Urothelium cell line (cell line): ENCODE data around the gene ZNF747.
A peak's percentile ranks its signal among the peaks of the same experiment; 100 is the strongest.

ENCODE experiments used
- DNase-seq: peaks from one replicate; pipeline ENCODE4 v3.0.0; 2011; ENCODE audit warnings: low spot score, mixed read lengths
- FAIRE-seq: peaks from 2 replicates; lab custom pipeline; 2011; peaks lifted over from hg19 to GRCh38; lab: Jason Lieb, UNC

The ZNF747 gene

DNA sequence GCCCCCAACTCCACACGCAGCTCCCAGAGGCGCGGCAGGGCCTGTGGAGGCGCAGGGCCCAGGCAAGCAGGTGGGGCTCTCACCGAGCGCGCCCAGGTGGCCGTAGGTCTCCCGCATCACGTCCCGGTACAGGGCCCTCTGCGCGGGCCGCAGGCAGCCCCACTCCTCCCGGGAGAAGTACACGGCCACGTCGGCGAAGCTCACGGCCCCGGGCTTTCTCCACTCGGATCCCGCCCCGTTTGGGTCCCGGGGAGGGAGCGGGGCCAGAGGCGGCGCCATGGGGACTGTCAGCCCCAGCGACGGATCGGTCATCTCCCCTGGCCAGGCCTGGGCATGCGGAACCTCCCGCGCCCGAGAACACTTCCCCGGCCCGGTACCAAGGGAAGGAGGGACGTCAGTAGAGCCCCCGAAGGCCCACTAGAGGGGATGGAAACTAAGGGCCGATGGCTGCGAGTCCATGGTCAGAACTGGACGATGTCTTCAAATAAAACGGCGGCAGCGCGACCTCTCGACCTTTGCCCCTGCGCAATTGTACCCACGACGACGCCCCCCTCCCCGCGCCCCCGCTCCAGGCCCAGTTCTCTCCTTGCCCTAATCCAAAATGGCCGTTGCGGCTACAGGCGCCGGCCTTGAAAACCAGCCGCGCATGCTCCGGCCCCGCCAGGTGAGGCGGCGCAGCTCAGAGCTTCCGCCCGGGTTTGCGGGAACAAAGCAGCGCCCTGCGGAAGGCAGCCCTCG lies at the start of gene ZNF747:
ZNF747 (minus strand) TSS at position 491 of the 738 bp plus-strand sequence; CDS start at position 312, 179 bp downstream.
- no peak for FAIRE-seq
- peak; percentile 84 for DNase-seq

DNA sequence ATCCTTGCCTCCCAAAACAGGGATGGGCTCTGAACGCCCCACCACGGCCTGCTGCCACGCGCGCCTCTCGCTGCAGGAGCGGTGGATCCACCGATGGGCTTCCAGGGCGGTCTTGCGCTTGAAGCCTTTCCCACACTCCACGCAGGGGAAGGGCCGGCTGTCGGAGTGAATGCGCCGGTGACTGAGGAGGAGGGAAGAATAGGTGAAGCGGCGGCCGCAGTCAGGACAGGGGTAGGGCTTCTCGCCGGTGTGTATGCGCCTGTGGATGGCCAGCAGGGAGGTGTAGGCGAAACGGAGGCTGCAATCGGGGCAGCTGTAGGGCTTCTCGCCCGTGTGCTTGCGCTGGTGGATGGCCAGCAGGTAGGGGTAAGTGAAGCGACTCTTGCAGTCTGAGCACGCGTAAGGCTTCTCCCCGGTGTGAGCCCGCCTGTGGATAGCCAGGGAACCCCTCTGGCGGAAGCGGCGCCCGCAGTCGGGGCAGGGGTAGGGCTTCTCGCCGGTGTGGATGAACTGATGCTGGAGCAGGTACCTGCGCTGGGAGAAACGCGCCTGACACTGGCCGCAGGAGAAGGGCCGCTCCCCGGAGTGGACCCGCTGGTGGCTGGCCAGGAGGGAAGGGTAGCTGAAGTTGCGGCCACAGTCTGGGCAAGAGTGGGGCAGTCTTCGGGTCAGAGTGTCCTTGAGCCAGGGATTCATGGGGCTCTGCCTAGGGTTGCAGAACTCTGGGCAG lies 48.1 kb upstream of the ZNF747 start:
- DNase-seq (no peak), FAIRE-seq (no peak)

DNA sequence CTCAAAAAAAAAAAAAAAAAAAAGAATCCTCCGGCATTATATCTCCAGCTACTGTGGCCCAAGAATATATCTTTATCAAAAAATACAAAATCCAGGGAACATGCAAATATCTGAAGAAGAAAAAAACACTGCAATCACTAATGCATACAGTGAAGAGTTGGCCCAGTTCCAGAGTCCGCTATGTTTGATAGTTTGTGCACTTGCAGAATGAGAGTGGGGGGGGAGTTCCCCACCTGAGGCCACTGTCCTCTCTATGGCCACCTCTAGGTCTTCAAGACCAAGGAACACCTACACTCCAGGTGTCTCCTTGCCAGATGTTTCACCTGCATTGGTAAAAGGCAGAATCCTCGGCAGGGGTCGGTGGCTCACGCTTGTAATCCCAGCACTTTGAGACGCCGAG lies 46.8 kb upstream of the ZNF747 start:
- FAIRE-seq (no peak), DNase-seq (no peak)

DNA sequence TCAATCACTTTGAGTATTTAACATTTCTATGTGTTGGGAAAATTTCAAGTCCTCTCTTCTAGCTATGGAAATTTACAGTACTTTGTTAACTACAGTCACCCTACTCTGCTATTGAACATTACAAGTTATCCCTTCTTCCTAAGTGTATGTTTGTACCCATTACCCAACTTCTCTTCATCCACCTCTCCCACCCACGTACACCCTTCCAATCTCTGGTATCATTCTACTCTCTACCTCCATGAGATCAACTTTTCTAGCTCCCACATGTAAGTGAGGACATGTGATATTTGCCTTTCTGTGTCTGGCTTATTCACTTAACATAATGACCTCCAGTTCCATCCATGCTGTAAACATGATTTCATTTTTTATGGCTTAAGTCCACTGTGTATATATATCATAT lies 40.0 kb upstream of the ZNF747 start:
- no peak for DNase-seq
- FAIRE-seq, result no peak

DNA sequence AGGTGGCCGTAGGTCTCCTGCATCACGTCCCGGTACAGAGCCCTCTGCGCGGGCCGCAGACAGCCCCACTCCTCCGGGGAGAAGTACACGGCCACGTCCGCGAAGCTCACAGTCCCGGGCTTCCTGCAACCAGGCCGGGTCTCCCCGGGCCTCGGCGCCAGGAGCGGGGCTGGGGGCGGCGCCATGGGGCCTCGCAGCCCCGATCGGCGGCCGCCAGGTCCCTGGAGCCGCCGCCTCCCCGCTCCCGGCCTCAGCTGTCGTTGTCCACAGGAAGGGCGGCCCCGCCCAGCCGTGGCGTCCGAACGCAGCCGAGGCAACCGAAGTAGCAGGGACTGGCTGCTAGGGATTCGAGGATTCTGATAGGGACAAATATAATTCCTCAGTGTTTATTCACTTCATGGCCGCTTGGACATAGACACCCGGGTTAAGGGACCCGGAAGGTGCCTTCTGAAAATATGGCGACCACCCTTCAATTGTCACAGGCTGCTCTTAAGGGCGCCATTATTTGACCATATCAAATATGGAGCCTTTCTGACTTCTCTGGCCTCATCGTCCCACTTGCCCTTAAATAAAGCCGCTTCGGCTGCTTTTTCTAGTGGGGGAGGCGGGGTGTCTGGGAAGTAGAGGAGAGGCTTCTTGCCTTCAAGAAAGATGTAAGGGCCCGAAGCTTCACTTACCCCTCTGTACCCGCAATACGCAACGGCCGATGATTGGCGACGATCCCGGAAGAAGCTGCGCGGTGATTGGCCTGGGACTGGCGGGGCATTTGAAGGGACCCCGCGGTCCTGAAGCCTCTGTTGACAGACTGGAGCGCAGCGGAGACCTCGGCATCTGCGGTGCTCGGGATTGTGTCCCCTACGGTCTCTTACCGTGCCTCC lies 37.0 kb upstream of the ZNF747 start, which contains the start of gene ZNF688:
ZNF688 (minus strand) TSS at position 270 of the 878 bp plus-strand sequence; CDS start at position 185, 85 bp downstream.
- FAIRE-seq (no peak), DNase-seq (peak; percentile 90)

DNA sequence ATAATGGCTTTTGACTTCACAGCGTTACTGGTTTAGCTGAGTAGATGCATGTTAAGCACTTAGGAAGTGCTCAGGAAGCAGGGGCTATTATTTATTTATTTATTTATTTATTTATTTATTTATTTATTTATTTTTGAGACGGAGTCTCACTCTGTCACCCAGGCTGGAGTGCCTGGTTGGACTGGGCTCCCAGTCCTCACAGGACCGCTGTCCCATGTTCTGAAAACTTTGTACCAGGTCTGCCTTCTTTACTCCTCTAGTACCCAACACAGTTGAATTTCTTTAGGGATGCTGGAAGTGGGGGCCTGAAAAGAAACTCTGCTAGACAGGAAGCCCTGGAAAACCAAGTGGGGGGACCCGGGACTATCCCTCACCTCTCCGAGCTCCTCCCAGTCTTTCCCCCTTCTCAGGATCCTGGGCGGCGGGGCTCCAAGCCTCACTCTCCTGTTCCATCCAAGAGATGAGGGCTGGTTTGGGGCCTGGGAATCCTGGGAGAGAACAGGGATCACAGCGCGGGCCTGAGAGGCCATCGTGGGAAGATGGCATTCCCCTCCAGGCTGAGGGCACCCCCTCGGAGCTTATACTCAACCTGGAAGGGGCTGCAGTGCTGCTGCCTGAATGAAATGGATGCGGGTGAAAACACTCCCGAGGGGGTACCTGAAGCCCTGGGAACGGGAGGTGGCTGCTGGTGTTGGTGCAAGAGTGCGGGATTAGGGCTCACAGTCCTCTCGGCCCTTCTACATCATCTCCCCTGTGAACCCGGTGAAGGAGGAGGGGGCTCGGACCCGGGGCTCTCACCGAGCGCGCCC lies 36.2 kb upstream of the ZNF747 start:
- FAIRE-seq (no peak), DNase-seq (no peak)

DNA sequence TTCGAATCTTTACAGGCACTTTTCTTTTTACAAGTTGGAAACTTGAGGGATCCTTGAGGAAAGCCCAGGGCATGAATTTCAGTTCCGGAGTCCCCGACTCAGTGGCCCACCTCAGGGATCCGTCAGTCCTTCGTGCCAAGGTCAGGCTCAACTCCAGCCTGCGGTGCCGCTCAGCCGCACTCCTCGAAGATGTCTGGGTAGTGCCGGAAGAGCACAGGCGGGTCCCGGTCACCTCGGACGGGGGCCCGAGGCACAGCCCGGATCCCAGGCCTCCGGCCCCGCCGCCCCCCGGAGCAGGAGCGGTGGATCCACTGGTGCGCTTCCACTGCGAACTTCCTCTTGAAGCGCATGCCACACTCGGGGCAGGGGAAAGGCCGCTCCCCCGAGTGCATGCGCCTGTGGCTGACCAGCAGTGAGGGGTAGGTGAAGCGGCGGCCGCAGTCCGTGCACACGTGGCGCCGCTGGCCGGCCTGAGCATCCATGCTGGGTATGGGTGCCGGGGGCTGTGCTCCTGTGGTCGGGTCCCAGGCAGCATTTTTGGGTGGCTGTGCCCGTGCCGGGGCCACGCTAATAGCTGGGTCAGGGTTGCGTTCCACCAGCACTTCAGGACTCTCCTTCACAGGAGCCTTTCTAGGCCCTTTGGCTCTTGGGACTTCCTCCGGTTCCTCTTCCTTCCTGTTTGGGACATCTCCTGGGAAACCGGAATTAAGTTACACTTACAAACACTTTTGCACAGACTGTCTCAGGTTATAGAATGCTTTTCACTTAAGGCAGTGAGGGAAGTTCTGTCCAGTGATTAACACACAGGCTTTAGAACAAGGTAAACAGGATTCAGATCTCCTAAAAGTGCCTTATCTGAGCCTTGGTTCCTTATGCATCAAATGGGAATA lies 35.3 kb upstream of the ZNF747 start:
- DNase-seq, result no peak
- no peak for FAIRE-seq

DNA sequence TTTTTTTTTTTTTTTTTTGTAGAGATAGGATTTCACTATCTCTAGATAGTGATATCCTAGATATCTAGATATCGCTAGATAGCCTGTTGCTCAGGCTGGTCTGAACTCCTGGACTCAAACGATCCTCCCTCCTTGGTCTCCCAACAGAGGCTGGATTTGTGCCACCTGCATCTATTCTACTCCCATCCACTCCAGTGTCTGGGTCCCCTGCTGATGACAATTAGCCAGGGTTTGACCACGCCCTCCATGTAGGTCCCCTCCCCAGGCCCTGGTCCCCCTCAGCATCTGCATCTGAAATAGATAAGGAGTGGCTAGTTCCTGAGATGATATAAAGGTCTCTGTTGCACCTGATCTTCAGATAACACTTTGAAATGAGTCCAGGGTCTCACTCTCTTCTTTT lies 34.6 kb upstream of the ZNF747 start:
- DNase-seq (no peak), FAIRE-seq (no peak)

DNA sequence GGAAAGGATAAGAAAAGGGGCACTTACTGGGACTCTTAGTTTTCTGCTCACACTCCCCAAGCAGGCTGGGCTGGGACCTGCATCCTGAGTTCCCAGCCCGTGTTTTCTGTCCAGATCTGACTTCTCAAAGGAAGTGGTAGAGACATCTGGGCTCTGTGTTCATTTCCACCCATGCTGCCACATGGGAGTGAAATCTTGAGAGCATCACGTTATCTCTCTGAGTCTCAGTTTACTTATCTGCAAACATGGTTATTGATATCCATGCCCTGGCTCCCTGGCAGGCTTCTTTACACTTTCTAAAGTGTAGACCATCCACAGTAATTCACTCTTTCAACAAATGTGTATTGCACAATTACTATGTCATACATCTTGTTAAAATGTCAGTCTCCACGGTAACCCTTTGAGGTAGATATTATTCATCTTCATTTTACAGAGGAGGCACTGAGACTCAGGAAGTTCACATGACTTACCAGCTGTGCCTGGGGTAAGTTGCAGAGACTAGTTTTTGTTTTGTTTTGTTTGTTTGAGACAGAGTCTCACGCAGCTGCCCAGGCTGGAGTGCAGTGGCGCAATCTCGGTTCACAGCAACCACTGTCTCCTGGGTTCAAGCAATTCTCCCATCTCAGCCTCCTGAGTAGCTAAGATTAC lies 33.5 kb upstream of the ZNF747 start:
- DNase-seq, result no peak
- FAIRE-seq, result no peak

DNA sequence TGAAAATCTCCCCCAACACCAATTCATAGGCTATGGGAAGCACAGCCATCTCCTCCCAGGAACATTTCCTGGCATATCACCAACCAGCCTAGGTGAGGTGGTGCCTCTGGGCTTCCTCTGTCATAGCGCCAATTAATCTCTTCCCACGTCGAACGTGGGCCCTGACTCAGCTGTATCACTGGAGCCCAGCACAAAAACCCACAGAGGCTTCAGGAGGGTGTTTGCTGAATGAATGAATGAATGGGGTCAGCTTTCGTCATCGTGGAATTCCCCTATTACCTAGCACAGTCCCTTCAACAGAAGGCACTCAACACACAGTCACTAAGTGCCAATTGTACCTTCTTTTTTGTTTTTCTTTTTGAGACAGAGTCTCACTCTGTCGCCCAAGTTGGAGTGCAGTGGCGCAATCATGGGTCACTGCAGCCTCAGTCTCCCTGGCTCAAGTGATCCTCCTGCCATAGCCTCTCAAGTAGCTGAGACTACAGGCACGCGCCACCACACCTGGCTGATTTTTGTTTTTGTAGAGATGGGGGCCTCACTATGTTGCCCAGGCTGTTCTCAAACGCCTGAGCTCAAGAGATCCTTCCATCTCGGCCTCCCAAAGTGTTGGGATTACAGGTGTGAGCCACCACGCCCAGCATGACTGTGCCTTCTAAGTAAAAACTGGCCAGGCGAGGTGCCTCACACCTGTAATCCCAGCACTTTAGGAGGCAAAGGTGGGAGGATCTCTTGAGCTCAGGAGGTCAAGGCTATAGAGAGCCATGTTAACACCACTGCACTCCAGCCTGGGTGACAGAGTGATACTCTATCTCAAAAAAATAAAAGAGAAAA lies 32.7 kb upstream of the ZNF747 start:
- FAIRE-seq (no peak), DNase-seq (no peak)

DNA sequence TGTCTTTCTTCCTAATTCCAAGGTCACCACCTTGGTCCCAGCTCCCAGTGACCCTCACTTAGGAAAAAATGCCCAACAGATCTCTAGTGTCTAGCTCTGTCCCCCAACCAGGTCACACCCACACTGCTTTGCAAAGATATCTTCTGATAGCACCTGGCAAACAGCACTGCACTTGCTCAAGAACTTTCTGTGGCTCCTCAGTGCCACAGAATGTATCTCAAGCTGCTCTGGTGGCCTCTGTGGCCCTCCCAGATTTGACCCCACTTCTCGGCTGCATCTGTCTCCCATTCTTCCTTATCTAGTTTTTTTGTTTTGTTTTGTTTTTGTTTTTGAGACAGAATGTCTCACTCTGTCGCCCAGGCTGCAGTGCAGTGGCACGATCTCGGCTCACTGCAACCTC lies 31.9 kb upstream of the ZNF747 start:
- no peak for DNase-seq
- no peak for FAIRE-seq

DNA sequence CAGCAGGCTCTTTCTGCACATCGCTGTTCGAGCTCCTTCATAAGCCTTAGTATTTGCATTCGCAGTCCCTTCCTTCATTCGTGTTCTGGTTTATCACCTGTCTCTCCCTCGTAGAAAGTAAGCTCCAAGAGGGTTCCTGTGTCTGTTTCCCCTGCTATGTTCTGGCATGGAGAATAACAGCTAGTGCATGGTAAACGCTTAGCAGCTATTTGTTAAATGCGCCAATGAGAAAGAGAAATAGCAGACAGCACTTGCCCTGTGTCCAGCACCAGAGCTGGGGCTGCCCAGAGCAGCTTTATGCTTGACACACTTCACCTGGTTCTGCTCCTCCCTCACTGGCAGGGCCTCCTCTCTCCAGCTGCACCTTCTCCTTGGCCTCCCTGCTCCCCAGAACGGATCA lies 31.3 kb upstream of the ZNF747 start:
- DNase-seq, result no peak
- no peak for FAIRE-seq

DNA sequence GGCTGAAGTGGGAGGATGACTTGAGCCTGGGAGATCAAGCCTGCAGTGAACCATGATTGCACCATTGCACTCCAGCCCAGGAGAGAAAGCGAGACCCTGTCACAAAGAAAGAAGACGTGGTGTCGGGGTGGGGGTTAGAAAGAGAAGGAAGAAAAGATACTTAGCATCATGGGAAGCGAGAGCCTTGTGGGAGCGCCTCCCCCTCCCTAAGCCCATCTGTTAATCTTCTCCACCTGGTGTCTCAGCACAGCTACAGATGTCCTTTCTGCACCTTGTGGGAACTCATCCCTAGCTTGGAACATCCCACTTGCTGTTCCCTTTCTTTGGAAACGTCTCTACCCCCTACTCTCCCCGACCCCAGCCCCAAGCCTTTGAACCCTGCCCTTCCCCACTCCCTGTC lies 30.9 kb upstream of the ZNF747 start:
- FAIRE-seq (no peak), DNase-seq (no peak)

DNA sequence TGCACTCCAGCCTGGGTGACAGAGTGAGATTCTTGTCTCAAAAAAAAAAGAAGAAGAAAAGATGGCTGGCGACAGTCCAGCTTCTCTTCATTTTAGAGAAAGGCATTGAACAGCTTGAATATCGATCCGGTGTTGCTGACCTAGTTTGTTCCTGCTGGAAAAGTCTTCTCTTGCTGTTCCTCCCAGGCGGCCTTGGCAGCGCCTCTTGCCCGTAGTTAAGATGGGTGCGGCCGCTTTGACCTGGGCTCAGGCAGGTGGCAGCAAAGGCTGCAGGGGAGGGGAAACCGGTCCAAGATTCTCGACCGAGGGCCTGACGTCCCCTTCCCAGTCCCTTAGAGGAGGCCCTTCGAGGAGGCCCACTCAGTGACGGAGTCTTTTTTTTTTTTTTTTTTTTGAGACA lies 27.4 kb upstream of the ZNF747 start:
- no peak for FAIRE-seq
- DNase-seq, result no peak

DNA sequence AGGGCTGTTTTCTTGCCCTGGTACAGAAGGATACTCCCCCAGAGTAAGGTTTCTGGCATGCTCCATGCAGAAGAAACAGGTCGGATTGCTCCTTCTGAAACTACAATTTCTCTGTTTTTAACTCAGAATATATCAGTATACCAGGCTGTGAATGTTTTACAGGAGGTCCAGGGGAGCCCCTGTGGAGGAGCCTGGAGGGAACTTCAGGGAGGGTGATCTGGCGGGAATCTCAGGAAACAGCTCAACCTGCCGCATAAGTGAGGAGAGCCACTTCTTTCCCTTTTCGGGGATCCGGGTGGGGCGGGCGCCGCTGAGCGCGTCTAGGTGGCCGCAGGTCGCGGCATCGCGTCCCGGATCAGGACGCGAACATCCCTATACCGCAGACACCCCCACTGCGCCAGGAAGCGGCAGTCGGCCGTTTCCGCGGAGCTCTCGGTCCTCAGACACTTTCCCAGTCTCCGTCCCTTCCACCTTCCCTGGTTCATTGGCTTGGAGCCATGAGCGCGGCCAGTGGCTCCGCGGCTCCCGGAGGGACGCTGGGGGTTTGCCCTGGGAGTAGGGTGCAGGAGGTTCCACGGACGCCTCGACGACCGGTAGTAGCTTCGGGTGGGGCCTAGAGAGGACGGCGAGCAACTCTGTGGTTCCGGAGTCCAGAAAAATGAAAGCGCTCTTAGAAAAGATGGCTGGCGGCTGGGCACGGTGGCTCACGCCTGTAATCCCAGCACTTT lies 26.6 kb upstream of the ZNF747 start:
- FAIRE-seq, result no peak
- DNase-seq, result no peak

DNA sequence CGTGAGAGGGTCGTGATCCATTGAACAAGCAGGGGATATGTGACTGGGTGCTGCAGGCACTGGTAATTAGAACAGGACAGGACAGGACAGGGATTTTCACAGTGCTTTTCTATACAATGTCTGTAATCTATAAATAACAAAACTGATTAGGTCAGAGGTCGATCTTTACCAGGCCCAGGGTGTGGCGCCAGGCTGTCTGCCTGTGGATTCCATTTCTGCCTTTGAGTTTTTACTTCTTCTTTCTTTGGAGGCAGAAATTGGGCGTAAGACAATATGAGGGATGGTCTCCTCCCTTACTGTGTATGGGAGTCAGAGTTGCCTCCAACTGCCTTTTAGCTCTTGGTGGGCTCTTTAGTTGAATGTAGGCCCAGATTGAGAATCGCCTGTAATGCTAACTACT lies 25.0 kb upstream of the ZNF747 start:
- no peak for DNase-seq
- FAIRE-seq, result no peak

DNA sequence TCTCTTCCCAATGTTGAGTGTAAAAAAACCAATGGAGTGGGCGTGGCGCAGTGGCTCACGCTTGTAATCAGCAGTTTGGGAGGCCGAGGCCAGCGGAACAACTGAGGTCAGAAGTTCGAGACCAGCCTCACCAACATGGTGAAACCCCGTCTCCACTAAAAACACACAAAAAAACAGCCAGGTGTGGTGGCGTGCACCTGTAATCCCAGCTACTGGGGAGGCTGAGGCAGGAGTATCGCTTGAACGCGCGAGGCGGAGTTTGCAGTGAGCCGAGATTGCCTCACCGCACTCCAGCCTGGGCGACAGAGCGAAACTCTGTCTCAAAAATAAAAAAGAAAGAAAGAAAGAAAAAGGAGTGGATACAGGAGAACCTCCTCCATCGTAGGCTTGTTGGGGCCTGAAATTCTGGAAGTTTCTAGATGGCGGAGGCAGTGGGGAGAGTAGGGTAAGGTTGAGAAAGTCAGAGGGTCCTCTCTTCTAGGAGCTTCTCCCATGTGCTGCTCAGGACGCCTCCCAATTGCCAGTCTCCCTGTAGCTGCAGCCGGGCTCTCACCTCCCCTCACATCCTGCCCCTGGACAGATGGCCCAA lies 24.2 kb upstream of the ZNF747 start:
- FAIRE-seq (no peak), DNase-seq (no peak)
